Upper lobe of left lung (tissue), 6 donors: ENCODE data around the gene PLCG2. TPM values are rescaled to one million over a fixed set of nuclear protein-coding genes. Genes with fewer than 3 reads are reported as not detected.

Experiments used
- ATAC-seq, 2 donors: fragments of 200-7000 bp; cut with Tn5 transposase; one replicate each; pipeline ENCODE4 v1.9.1; 2022; ENCODE audit warnings: mild to moderate bottlenecking in 2 of 2, moderate library complexity in 2 of 2; ENCODE audit not compliant: low FRiP score in 2 of 2
- DNase-seq, 2 donors: peaks; one replicate each; pipeline ENCODE4 v3.0.0-alpha.2; 2019 to 2020
- H3K27ac ChIP-seq, 4 donors: fragments of 200-600 bp; sonication (generic); one replicate each; pipeline ENCODE4 v1.5.1; 2016 to 2019
- H3K27me3 ChIP-seq, 4 donors: fragments of 200-600 bp; sonication (generic); one replicate each; pipeline ENCODE4 v1.5.1; 2017 to 2019
- H3K36me3 ChIP-seq, 4 donors: fragments of 200-600 bp; sonication (generic); one replicate each; pipeline ENCODE4 v1.5.1; 2016 to 2019
- H3K4me1 ChIP-seq, 4 donors: fragments of 200-600 bp; sonication (generic); one replicate each; pipeline ENCODE4 v1.5.1; 2018 to 2019
- H3K4me3 ChIP-seq, 4 donors: fragments of 200-600 bp; sonication (generic); one replicate each; pipeline ENCODE4 v1.5.1; 2017 to 2019; ENCODE audit warnings: mild to moderate bottlenecking in 2 of 4, moderate library complexity in 1 of 4
- H3K9me3 ChIP-seq, 4 donors: fragments of 200-600 bp; sonication (generic); one replicate each; pipeline ENCODE4 v1.5.1; 2018 to 2019
- CTCF ChIP-seq, 6 experiments: fragments of 450-650 bp in 4 of 6; fragments of 200-600 bp in 2 of 6; sonication (generic) in 2 of 6; IDR thresholded peaks; one replicate each; pipeline ENCODE4 v1.5.1; 2016 to 2019; ENCODE audit warnings: antibody characterized with exemption in 6 of 6
- EP300 ChIP-seq, 4 donors: sonication (generic); formaldehyde crosslinking; IDR thresholded peaks; one replicate each; pipeline ENCODE4 v1.5.1; 2017; ENCODE audit warnings: antibody characterized with exemption in 4 of 4, control low read depth in 2 of 4
- POLR2A ChIP-seq, 4 donors: fragments of 450-650 bp; IDR thresholded peaks; one replicate each; pipeline ENCODE4 v1.5.1; 2016 to 2017; ENCODE audit warnings: antibody characterized with exemption in 4 of 4, mild to moderate bottlenecking in 2 of 4
- POLR2AphosphoS5 ChIP-seq, 2 donors: sonication (generic); formaldehyde crosslinking; IDR thresholded peaks; one replicate each; pipeline ENCODE4 v1.5.1; 2017; ENCODE audit warnings: antibody characterized with exemption in 2 of 2
- WGBS, 2 donors: methylation state at CpG; one replicate each; pipeline ENCODE4 v1.1.5; 2017 to 2018; 5-methylcytosine and 5-hydroxymethylcytosine counted together
- total RNA-seq, 6 donors: library from RNA; depleted of rRNA in 4 of 6; stranded (reverse); fragments of >200 nt in 4 of 6; gene quantifications; one replicate each; pipeline versions ENCODE4 v1.1.0 to v1.2.1, GENCODE V29; 2016 to 2021
- donor health status: DM: no; HTN: no; CAD: no; lungs with moderate emphysema.
- donor health status: DM: no; HTN: yes; CAD: no; lungs with severe emphysema.

Gene PLCG2
- total RNA-seq, 6 donors from 2014 or later = 13.8 to 85.9 (median 35.1) TPM

DNA sequence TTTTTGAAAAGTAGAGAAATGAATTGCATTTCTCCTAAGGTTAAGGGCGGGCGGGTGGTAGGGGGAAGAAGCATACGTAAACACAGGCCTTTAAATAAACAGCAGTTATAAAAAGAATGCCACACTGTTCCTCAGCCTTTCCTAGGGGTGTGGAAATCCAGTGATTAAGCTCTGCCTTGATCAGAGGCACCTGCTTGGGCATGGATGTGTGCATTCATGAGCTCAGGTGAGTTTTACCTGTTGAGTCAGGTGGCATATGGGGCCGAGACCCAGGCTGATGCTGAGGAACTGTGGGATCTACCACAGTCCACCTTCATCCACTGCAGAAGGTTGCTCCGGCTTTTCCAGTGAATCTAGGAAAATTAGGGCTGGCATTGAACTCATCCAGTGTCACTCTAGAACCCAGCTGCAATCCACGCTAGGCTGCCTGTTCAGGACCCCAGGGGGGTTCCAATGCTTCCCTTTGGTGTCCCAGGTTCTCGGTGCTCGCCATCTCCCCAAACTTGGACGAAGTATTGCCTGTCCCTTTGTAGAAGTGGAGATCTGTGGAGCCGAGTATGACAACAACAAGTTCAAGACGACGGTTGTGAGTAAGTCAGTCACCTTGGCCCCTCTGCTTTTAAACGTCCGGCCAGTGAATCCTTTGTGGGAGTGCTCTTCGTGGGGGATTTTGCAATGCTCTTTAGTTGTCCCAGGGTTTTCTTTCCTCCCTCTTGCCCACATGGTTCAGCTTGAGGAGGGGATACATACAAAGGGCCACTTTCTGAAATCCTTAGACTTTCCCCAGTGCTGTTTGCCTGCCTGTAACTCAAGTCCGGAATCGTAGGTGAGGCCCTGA, 159.5 kb downstream of the PLCG2 start:
- TF ChIP-seq POLR2A (IDR thresholded peaks at IDR 0.05) = no peak
- Histone ChIP-seq H3K36me3 (peaks cover 0 to 58% (median 4%) of the 10 kb centered on the region in 4 donors), H3K27ac (peak overlapping the region in 3 of 4 donors; percentile 45 to 81 (median 52)), H3K9me3 (no peaks in the 10 kb centered on the region), H3K4me3 (no peak overlapping the region), H3K4me1 (peaks cover 0 to 17% (median 7%) of the 10 kb centered on the region in 4 donors), H3K27me3 (no peaks in the 10 kb centered on the region)
- no peak for ATAC-seq
- 83 to 85% methylated on average over 14 to 17 of the region's 17 CpGs for WGBS, 2 donors
- DNase-seq = no peak

GRCh38 chr16:81939164-81940056, 160.3 kb downstream of the PLCG2 start:
- Histone ChIP-seq H3K27me3 (no peaks in the 10 kb centered on the region), H3K4me3 (no peak overlapping the region), H3K9me3 (no peaks in the 10 kb centered on the region), H3K27ac (peak overlapping the region in 1 of 4 donors; percentile 12), H3K4me1 (peaks cover 0 to 17% (median 7%) of the 10 kb centered on the region in 4 donors), H3K36me3 (peaks cover 0 to 53% (median 6%) of the 10 kb centered on the region in 4 donors)
- WGBS, 2 donors = 67 to 77% methylated on average over 7 of the region's 7 CpGs
- ATAC-seq (no peak), DNase-seq (no peak)
- TF ChIP-seq EP300 (IDR thresholded peaks at IDR 0.05) (no peak), POLR2A (IDR thresholded peaks at IDR 0.05) (no peak), POLR2AphosphoS5 (IDR thresholded peaks at IDR 0.05) (no peak), CTCF (IDR thresholded peaks at IDR 0.05) (no peak)

DNA sequence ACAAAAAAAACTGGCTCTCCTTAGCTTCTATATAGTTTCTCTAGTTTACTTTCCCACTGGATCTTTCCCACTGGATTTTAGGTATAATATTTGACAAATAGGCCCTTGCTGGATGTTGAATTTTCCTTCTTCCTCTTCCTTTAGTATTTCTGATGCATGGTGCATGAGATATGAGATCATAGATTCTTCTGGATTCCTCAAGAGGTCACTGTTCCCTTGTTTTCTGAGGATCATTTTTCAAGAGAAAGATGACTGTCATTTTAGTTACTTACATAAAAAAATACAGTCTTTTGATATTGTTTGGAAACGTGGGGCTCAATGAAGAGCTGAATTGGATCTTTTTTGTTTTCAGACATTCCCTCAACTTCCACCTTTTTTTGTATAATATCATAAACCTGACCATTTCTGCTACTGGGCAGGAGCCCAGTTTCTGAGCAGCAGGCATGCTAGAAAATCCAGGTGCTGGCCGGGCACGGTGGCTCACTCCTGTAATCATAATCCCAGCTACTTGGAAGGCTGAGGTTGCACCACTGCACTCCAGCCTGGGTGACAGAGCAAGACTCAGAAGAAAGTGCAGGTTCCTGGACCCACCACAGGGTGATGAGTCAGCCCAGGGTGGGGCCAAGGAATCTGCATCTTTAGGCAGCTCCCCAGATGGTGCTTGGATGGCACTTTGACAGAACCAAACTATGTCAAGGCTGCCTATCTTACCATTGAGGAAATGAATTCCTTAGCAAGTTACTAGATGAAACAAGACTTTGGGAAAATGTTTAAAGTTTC, 161.9 kb downstream of the PLCG2 start:
- peaks cover 0 to 17% (median 7%) of the 10 kb centered on the region in 4 donors for H3K4me1 ChIP-seq
- no peaks in the 10 kb centered on the region for H3K9me3 ChIP-seq
- H3K27ac ChIP-seq = no peak overlapping the region
- no peak overlapping the region for H3K4me3 ChIP-seq
- no peaks in the 10 kb centered on the region for H3K27me3 ChIP-seq
- H3K36me3 ChIP-seq = peaks cover 0 to 52% (median 4%) of the 10 kb centered on the region in 4 donors
- ATAC-seq = peak in 1 of 2 donors; percentile 23
- WGBS, 2 donors = 51 to 58% methylated on average over 3 of the region's 3 CpGs
- no peak for DNase-seq
- TF ChIP-seq EP300 (IDR thresholded peaks at IDR 0.05) (no peak), CTCF (IDR thresholded peaks at IDR 0.05) (peak in 3 of 6 experiments; percentile 9 to 50 (median 48)), POLR2AphosphoS5 (IDR thresholded peaks at IDR 0.05) (no peak), POLR2A (IDR thresholded peaks at IDR 0.05) (no peak)

GRCh38 chr16:81942007-81942601, 163.0 kb downstream of the PLCG2 start:
- DNase-seq (no peak), ATAC-seq (no peak)
- TF ChIP-seq POLR2A (IDR thresholded peaks at IDR 0.05) = no peak
- no peak for TF ChIP-seq EP300 (IDR thresholded peaks at IDR 0.05)
- no peak for TF ChIP-seq CTCF (IDR thresholded peaks at IDR 0.05)
- TF ChIP-seq POLR2AphosphoS5 (IDR thresholded peaks at IDR 0.05) = no peak
- Histone ChIP-seq H3K4me1 (peaks cover 0 to 13% (median 7%) of the 10 kb centered on the region in 4 donors), H3K27me3 (no peaks in the 10 kb centered on the region), H3K36me3 (peaks cover 0 to 54% (median 7%) of the 10 kb centered on the region in 4 donors), H3K27ac (no peak overlapping the region), H3K9me3 (no peaks in the 10 kb centered on the region), H3K4me3 (no peak overlapping the region)
- 80 to 85% methylated on average over 7 of the region's 7 CpGs for WGBS, 2 donors
